NCI-H2196 treated with DMSO at 0.1 percent for 48 hours (cell line): ENCODE results near the gene CCL18.
"Not testable (repeated sequence)": the region's sequence is repeated elsewhere in the genome, so short reads cannot be mapped to it uniquely, and the experiment has no call there.

Experiments used
- DNase-seq: peaks from one replicate; lab custom pipeline; 2025; ENCODE audit not compliant: unreplicated experiment; lab: John Stamatoyannopoulos, UW

The CCL18 gene

GRCh38 chr17:36063786-36064541 lies at the start of gene CCL18:
Gene CCL18 (plus strand): TSS chr17:36064272. CDS start chr17:36064343, 71 bp downstream.
- no peak for DNase-seq

GRCh38 chr17:36014946-36015345 lies 49.1 kb upstream of the CCL18 start:
- no peak for DNase-seq

- not testable (repeated sequence) for DNase-seq
Observed at GRCh38 chr17:36015895-36016294, 48.2 kb upstream of the CCL18 start.

GRCh38 chr17:36016555-36016954 lies 47.5 kb upstream of the CCL18 start:
- no peak for DNase-seq

- no peak for DNase-seq
Observed at GRCh38 chr17:36017799-36018198, 46.3 kb upstream of the CCL18 start, which contains the start of gene CCL23. Gene CCL23 (minus strand): TSS chr17:36017972. CDS start chr17:36017897, 75 bp downstream.

GRCh38 chr17:36019423-36019822 lies 44.6 kb upstream of the CCL18 start:
- no peak for DNase-seq

- DNase-seq = no peak
Observed at GRCh38 chr17:36024106-36024869, 39.8 kb upstream of the CCL18 start.

- DNase-seq = no peak
Observed at GRCh38 chr17:36027761-36028160, 36.3 kb upstream of the CCL18 start.

- DNase-seq = no peak
Observed at GRCh38 chr17:36030956-36031355, 33.1 kb upstream of the CCL18 start.

GRCh38 chr17:36034127-36034526 lies 29.9 kb upstream of the CCL18 start:
- DNase-seq = no peak

GRCh38 chr17:36036235-36036634 lies 27.8 kb upstream of the CCL18 start:
- no peak for DNase-seq

GRCh38 chr17:36048066-36048465 lies 16.0 kb upstream of the CCL18 start:
- no peak for DNase-seq

GRCh38 chr17:36049643-36050042 lies 14.4 kb upstream of the CCL18 start:
- DNase-seq = no peak

- DNase-seq = no peak
Observed at GRCh38 chr17:36055171-36055570, 8.9 kb upstream of the CCL18 start.

- no peak for DNase-seq
Observed at GRCh38 chr17:36055921-36056520, 8.1 kb upstream of the CCL18 start.

GRCh38 chr17:36057911-36058310 lies 6.2 kb upstream of the CCL18 start:
- no peak for DNase-seq

- no peak for DNase-seq
Observed at GRCh38 chr17:36059406-36059805, 4.7 kb upstream of the CCL18 start.

GRCh38 chr17:36060816-36061215 lies 3.3 kb upstream of the CCL18 start:
- DNase-seq = no peak

- no peak for DNase-seq
Observed at GRCh38 chr17:36066365-36066985, 2.4 kb downstream of the CCL18 start.

- no peak for DNase-seq
Observed at GRCh38 chr17:36068524-36068923, 4.5 kb downstream of the CCL18 start.

GRCh38 chr17:36069136-36069535 lies 5.1 kb downstream of the CCL18 start:
- no peak for DNase-seq
